IPS DF 6.9 (cell line): Measurements from ENCODE around the gene VAMP2.

Experiments
- DNase-seq: peaks from one replicate; pipeline ENCODE4 v3.0.0-alpha.2; 2013; ENCODE audit warnings: low read depth, low spot score
- H3K27ac ChIP-seq: one replicate; pipeline ENCODE4 v1.5.1; 2013; ENCODE audit warnings: low read length, control low read depth
- H3K27me3 ChIP-seq: 2 replicates; pipeline ENCODE4 v1.6.1; 2013; ENCODE audit warnings: mild to moderate bottlenecking, low read length; ENCODE audit not compliant: control insufficient read depth, insufficient read depth
- H3K36me3 ChIP-seq: 2 replicates; pipeline ENCODE4 v1.6.1; 2013; ENCODE audit warnings: low read length; ENCODE audit not compliant: control insufficient read depth, insufficient read depth
- H3K4me1 ChIP-seq: 2 replicates; pipeline ENCODE4 v1.6.1; 2013; ENCODE audit warnings: low read length; ENCODE audit not compliant: control insufficient read depth, insufficient read depth
- H3K4me3 ChIP-seq: 2 replicates; pipeline ENCODE4 v1.5.1; 2013; ENCODE audit warnings: mild to moderate bottlenecking, low read length
- H3K9me3 ChIP-seq: 2 replicates; pipeline ENCODE4 v1.6.1; 2013; ENCODE audit warnings: low read length, inconsistent platforms; ENCODE audit not compliant: control insufficient read depth, insufficient read depth
- WGBS: extraction: QIAGEN DNeasy Blood & Tissue Kit; methylation state at CpG from one replicate; pipeline ENCODE4 v1.1.7; 2013; ENCODE audit warnings: mixed read lengths, missing lambda C conversion rate; ENCODE audit not compliant: insufficient read length, insufficient coverage; 5-methylcytosine and 5-hydroxymethylcytosine counted together

Gene VAMP2

DNA sequence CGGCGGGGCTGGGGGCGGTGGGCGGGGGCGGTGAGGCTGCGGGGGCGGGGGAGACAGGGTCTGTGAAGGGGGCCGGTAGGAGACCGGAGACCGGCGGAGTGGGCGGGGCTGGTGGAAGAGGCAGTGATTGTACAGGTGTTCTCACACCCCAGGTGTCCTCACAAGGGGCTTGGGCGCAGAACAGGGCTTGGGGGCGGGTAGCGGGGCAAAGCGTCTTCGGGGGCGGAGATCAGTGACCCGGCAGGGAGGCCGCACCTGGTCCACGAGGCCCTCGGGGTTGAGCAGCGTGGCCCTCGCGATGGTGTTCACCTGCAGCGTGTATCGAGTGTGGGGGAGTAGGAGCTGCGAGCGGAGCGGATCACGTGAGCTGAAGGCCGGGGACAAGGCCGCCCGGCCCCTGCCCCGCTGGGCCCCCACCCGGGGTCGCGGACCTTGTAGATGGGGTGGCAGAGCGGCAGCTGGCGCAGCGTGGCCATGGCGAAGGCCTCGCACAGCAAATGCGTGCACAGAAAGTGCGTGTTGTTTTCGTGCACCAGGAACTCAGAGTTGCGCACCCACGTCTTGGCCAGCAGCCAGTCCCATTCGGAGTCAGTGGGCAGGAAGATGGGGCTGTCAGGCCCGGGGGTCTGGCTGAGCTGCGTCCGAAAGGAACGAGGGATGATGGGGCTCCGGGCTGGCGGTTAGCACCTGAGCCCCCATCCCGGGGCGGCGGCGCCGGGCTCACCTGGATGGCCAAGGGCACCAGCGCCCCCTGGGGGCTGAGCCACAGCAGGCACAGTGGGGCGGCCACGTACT lies 52.9 kb downstream of the VAMP2 start:
- Histone ChIP-seq H3K27me3 (peaks cover 3% of the 10 kb centered on the region; the same call in 1 of the 2 replicates), H3K4me3 (peak overlapping the region; percentile 58; the same call in 1 of the 2 replicates)

More for the DNA sequence above, 52.9 kb downstream of the VAMP2 start:
- H3K4me1 ChIP-seq: 0 out of 2 replicates have a peak, but pooled peaks cover 1% of the 10 kb centered on the region
- no peaks in the 10 kb centered on the region for H3K9me3 ChIP-seq
- no peak overlapping the region for H3K27ac ChIP-seq
- H3K36me3 ChIP-seq: no peaks in the 10 kb centered on the region; the same call in 1 of the 2 replicates
- no peak for DNase-seq
- no CpG with 5 or more reads among the region's 63 CpGs for WGBS
